ENCODE data around the gene PSG11. TPM values are rescaled to one million over a fixed set of nuclear protein-coding genes. Genes with fewer than 3 reads are reported as not detected.
"Not testable (repeated sequence)": the region's sequence is repeated elsewhere in the genome, so short reads cannot be mapped to it uniquely, and the experiment has no call there.

PSG11 gene
- total RNA-seq, 1 experiment from 2014 or later = not detected

- DNase-seq (ENCODE audit: extremely low read depth, low read depth) = no peak
These were observed 36.4 kb downstream of the PSG11 start for GRCh38 chr19:42989851-42990250.

GRCh38 chr19:42989186-42989585 is 37.1 kb downstream of the PSG11 start:
- DNase-seq (ENCODE audit: extremely low read depth, low read depth) = not testable (repeated sequence)

- DNase-seq (ENCODE audit: extremely low read depth, low read depth) = not testable (repeated sequence)
These were observed 38.1 kb downstream of the PSG11 start for GRCh38 chr19:42988206-42988605.

GRCh38 chr19:42985588-42985987 is 40.7 kb downstream of the PSG11 start:
- DNase-seq (ENCODE audit: extremely low read depth, low read depth) = no peak

- DNase-seq (ENCODE audit: extremely low read depth, low read depth) = not testable (repeated sequence)
These were observed 44.2 kb downstream of the PSG11 start for GRCh38 chr19:42982111-42982510.

GRCh38 chr19:42971451-42971850 is 54.8 kb downstream of the PSG11 start:
- DNase-seq (ENCODE audit: extremely low read depth, low read depth) = not testable (repeated sequence)

GRCh38 chr19:42965176-42965575 is 61.1 kb downstream of the PSG11 start:
- no peak for DNase-seq (ENCODE audit: extremely low read depth, low read depth)

- DNase-seq (ENCODE audit: extremely low read depth, low read depth) = no peak
These were observed 65.2 kb downstream of the PSG11 start for GRCh38 chr19:42961119-42961518.

Other genes starting within 250 kb of the PSG11 start
- gene PSG1, start 146.8 kb downstream of the PSG11 start, total RNA-seq (2014; rRNA removed; shearing (Covaris generic)) = not detected in 2 replicates
- gene PSG6, start 108.6 kb downstream of the PSG11 start, total RNA-seq (2014; rRNA removed; shearing (Covaris generic)) = not detected in 2 replicates
- gene PSG7, start 89.3 kb downstream of the PSG11 start, total RNA-seq (2014; rRNA removed; shearing (Covaris generic)) = not detected in 2 replicates
- gene PSG2, start 56.2 kb upstream of the PSG11 start, total RNA-seq (2014; rRNA removed; shearing (Covaris generic)) = not detected in 2 replicates
- not detected in 2 replicates for gene PSG5, start 160.1 kb upstream of the PSG11 start, total RNA-seq (2014; rRNA removed; shearing (Covaris generic))
- gene PSG4, start 179.2 kb upstream of the PSG11 start, total RNA-seq (2014; rRNA removed; shearing (Covaris generic)) = not detected in 2 replicates
- not detected in 2 replicates for gene PSG9, start 243.1 kb upstream of the PSG11 start, total RNA-seq (2014; rRNA removed; shearing (Covaris generic))

Measured in NCI-H460 (cell line).